HG02852 (cell line): ENCODE data around the gene RSPH1.
A peak's percentile ranks its signal among the peaks of the same experiment; 100 is the strongest.

Experiments
- ATAC-seq: cut with Tn5 transposase; IDR thresholded peaks from one replicate; pipeline ENCODE4 v1.9.1; 2021; ENCODE audit warnings: mild to moderate bottlenecking, moderate library complexity; ENCODE audit not compliant: unreplicated experiment

RSPH1 gene

GRCh38 chr21:42532466-42533181 is 36.6 kb upstream of the RSPH1 start:
- no peak for ATAC-seq

GRCh38 chr21:42531771-42532170 is 35.7 kb upstream of the RSPH1 start:
- no peak for ATAC-seq

- ATAC-seq, result no peak
These were observed 34.1 kb upstream of the RSPH1 start for GRCh38 chr21:42530167-42530518.

DNA sequence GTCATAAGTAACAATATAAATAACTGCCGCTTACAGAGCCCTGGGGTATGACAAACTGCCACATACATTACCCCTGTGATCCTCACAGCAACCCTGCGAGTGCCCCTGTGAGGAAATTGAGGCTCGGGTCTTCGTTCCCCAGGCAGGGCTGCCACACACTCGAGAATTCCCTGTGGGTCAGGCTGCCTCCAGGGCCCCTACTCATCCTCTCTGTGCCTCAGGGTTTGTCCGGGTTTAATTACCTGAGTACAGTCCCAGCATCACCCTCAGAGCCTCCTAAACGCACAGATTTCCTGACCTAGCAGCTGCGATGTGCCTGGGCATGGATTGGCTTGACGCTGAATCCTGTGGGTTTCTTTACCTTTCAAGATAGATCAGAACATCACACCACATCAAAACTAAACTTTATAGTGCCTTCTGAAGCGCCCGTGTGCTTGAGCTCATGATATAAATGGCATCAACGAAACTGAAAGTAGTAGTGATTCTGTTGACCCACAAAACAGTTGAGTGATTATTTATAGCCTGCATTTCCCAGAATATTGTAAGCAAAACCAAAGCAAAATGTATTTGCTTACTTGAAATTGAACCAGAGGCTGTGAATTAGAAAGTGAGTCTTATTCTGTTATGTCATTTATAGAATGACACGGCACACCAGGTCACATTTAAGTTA is 31.6 kb upstream of the RSPH1 start:
- ATAC-seq, result peak; percentile 34

- no peak for ATAC-seq
These were observed 31.1 kb upstream of the RSPH1 start for GRCh38 chr21:42527127-42527488.

DNA sequence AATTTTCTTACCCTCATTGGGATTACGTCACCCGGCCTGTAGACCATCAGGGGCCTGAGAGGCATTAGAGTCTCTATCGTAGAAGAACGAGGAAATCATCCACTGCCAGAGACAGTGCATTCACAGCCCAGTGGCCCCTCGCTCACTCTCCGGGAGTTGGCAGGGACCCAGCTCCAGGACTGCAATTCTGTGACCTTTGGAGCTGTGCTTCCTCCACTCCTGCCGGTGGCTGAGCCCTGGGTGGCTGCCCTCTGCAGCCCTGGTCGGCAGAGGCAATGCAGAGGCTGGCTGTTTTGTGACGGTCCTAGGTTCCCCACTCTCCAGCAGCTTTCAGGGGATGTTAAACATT is 30.3 kb upstream of the RSPH1 start:
- no peak for ATAC-seq

DNA sequence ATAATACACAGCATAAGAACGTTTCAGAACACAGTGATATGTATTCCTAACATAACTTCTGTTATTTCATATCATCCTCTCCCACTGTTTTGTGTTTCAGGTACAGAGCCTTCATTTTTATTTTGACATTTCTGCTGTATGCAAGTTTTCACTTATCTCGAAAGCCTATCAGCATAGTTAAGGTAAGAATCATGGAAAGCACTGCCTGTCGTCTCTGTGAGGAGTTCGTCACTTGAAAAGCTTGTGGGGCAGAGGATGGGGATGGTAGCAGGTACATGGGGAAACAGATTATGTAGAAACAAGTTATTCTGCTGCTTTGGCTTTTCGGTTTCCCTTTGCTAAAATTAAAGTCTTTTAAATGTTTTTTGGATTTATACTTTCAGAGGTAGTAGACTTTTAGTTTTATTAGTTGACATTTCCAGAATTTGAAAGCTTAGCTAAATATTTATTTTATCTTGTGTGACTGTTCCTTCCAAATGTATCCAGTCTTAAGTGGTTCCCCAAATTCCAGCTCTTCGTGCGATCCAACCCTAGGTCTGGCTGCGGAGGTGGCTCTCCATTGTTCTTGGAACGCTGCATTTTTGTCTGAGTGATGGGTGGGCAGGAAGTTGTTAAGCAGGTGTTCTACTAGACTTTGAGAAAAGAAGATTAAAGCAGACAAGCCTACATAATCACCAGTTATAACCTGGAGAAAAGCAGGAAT is 29.8 kb upstream of the RSPH1 start:
- ATAC-seq, result no peak

DNA sequence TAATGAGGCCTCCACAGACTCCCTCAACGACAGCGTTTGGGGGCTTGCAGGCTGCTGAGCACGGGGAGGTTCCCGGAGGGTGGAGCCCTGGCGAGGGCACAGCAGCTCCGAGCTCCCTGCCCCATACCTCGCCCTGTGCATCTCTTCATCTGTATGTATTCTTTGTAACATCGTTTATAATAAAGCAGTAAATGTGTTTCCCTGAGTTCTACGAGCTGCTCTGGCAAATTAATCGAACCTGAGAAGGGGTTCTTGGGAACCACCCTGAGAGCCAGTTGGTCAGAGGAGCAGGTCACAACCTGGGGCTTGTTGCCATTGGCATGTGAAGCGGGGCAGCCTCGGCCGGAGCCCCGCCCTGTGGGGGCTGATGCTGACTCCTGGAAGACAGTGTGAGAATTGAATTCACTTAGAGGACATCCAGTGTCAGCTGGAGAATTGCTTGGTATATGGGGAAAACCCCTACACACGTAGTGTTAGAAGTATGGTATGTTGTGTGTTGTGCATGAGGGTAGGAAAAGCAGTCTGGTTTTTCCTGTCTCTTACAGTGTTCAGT is 29.1 kb upstream of the RSPH1 start:
- ATAC-seq, result peak; percentile 9

- ATAC-seq, result peak; percentile 69
These were observed 28.5 kb upstream of the RSPH1 start for GRCh38 chr21:42524341-42525028.

DNA sequence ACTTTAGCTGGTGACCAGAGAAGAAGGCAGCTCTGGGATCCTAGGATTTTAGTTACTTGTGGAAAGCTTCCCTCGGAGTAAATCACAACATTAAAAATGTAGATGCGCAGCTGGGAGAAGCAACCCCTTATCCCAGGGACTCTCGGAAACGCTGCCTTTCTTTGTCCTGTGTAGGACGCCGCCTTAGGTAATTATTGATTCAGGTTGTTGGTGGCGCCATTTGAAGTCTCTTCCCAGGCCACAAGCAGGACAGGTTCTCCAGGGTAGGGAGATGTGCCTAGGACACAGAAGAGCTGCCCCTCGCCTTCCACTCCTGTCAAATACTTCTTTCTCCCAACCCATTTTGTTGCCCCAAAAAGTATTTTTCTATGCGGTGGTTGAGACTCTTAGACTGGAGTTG is 27.9 kb upstream of the RSPH1 start:
- ATAC-seq, result no peak

DNA sequence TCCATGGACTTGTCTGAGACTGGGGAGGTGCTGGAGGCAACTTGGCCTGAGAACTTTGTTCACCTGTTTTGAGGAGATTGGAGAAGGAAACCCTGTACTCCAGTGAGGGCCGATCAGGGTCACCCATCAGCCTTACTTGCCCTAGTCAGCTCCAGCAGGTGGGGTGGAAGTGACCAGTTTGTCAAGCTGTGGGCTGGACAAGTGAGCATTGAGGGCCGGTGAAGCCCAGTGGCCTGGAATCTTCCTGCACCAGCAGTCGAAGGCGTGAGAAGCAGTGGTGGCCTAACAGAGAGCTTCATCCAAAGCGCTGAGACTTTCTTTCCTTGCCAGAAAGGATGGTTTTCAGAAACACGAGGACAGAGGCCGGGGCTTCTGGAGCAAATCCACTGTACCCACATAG is 27.2 kb upstream of the RSPH1 start:
- no peak for ATAC-seq

DNA sequence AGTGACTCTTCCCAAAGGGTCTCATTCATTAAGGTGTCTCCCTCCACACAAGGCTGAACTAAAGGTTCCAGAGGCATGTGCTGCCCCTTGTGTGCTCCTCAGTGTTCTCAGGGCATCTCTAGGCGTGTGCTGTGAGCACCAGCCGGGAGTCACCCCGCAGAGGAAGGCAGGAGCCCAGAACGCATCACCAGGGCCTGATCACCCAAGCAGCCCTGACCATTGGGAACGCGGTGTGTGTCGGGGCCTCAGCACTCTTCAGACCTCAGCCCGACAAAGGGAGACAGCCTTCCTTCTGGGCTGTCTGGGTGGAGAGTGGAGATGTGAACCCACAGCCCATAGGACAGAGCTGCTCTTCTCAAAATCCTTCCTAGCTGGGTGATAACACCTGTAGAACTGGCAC is 26.7 kb upstream of the RSPH1 start:
- ATAC-seq, result no peak

GRCh38 chr21:42522271-42522670 is 26.2 kb upstream of the RSPH1 start:
- ATAC-seq, result no peak

- ATAC-seq, result no peak
These were observed 25.8 kb upstream of the RSPH1 start for GRCh38 chr21:42521805-42522204.

DNA sequence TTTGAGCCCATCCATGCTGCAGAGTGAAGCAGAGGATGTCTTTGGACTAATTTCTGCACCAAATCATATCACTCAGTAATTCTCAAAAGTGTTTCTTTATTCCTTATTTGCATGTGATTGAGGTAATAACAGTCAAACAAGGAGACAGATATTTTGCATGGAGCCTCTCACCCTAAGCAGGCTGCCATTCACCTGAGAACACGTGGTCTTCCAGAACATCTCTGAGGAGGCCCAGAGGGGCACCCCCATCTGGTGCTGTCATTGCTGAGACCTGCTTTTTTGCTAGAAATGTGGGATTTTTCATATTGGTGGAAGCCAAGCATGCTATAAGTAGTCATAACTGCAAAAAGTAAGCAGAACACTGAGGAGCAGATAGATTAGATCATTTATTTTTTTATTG is 25.4 kb upstream of the RSPH1 start:
- ATAC-seq, result no peak

- no peak for ATAC-seq
These were observed 24.7 kb upstream of the RSPH1 start for GRCh38 chr21:42520628-42521253.

- no peak for ATAC-seq
These were observed 22.6 kb upstream of the RSPH1 start for GRCh38 chr21:42518626-42519025.

GRCh38 chr21:42518215-42518614 is 22.2 kb upstream of the RSPH1 start:
- ATAC-seq, result no peak

- ATAC-seq, result no peak
These were observed 19.9 kb upstream of the RSPH1 start for GRCh38 chr21:42515708-42516502.

- ATAC-seq, result no peak
These were observed 18.8 kb upstream of the RSPH1 start for GRCh38 chr21:42514883-42515228.
